Endothelial cell of umbilical vein (primary cell): Measurements from ENCODE around the gene IRX5.

Experiments
- EZH2 ChIP-seq: IDR thresholded peaks from 2 replicates; pipeline ENCODE4 v1.6.1; 2012; ENCODE audit warnings: borderline replicate concordance, low read depth, mild to moderate bottlenecking, moderate library complexity, low read length, inconsistent platforms; ENCODE audit not compliant: severe bottlenecking
- POLR2A ChIP-seq: IDR thresholded peaks from 2 replicates; pipeline ENCODE4 v1.6.1; 2012; ENCODE audit warnings: low read depth, mild to moderate bottlenecking, control low read depth, low read length
- TF ChIP-seq, protein P1 (sequence below), 2 donors: IDR thresholded peaks; 1 replicate in 1 of 2; 2 replicates in 1 of 2; pipeline ENCODE4 v1.5.1; 2011; ENCODE audit warnings: low read length in 2 of 2, mild to moderate bottlenecking in 2 of 2, moderate library complexity in 2 of 2, control low read depth in 1 of 2, inconsistent platforms in 1 of 2, low read depth in 1 of 2; ENCODE audit not compliant: insufficient read depth in 1 of 2; ENCODE audit errors: extremely low read depth in 1 of 2

DNA sequence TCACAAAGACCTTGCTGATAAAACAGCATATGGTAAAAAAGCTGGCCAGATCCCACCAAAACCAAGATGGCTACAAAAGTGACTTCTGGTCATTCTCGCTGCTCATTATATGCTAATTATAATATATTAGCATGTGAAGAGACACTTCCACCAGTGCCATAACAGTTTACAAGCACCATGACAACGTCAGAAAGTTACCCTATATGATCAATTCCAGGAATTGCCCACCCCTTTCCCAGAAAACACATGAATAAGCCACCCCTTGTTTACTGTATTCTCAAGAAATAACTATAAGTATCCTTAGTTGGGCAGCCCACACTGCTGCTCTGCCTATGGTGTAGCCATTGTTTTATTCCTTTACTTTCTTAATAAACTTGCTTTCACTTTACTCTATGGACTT, 44.6 kb upstream of the IRX5 start:
- no peak for TF ChIP-seq EZH2
- TF ChIP-seq, protein P1, sequence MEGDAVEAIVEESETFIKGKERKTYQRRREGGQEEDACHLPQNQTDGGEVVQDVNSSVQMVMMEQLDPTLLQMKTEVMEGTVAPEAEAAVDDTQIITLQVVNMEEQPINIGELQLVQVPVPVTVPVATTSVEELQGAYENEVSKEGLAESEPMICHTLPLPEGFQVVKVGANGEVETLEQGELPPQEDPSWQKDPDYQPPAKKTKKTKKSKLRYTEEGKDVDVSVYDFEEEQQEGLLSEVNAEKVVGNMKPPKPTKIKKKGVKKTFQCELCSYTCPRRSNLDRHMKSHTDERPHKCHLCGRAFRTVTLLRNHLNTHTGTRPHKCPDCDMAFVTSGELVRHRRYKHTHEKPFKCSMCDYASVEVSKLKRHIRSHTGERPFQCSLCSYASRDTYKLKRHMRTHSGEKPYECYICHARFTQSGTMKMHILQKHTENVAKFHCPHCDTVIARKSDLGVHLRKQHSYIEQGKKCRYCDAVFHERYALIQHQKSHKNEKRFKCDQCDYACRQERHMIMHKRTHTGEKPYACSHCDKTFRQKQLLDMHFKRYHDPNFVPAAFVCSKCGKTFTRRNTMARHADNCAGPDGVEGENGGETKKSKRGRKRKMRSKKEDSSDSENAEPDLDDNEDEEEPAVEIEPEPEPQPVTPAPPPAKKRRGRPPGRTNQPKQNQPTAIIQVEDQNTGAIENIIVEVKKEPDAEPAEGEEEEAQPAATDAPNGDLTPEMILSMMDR (IDR thresholded peaks at IDR 0.05; ENCODE audit: extremely low read depth in 1 of 2, insufficient read depth in 1 of 2, low read depth in 1 of 2, low read length in 2 of 2) = no peak
- no peak for TF ChIP-seq POLR2A
